Fibroblast of lung (primary cell): ENCODE results near the gene ICA1.

Source experiments
- EZH2 ChIP-seq: IDR thresholded peaks from 2 replicates; pipeline ENCODE4 v1.5.1; 2012; ENCODE audit warnings: low read length, control low read depth, mild to moderate bottlenecking; ENCODE audit errors: missing control alignments
- TF ChIP-seq, protein P1 (sequence below), 2 donors: IDR thresholded peaks in 1 of 2; conservative IDR thresholded peaks in 1 of 2; 1 replicate in 1 of 2; 2 replicates in 1 of 2; pipeline ENCODE4 v1.5.1; 2011 to 2012; ENCODE audit warnings: low read length in 2 of 2, control low read depth in 1 of 2, inconsistent platforms in 1 of 2, low read depth in 1 of 2, mild to moderate bottlenecking in 1 of 2

DNA sequence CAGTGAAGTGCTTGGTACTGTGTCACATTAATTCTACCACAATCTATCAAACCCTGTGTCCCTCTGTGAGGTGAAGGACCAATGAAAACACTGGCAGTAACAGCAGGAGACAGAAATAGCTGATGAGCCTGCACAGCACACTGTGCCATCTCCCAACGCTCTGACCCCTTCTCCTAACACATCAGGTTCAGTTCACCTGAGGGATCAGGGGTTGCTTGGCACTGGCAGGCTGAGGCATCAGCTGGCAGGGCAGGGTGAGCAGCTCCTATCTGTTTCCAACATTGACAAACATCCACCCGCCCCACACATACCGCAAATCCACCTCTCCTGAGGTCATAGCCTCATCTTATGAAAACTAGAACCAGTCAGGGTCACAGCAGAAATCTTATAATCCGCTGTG is 120.9 kb downstream of the ICA1 start:
- TF ChIP-seq, protein P1, sequence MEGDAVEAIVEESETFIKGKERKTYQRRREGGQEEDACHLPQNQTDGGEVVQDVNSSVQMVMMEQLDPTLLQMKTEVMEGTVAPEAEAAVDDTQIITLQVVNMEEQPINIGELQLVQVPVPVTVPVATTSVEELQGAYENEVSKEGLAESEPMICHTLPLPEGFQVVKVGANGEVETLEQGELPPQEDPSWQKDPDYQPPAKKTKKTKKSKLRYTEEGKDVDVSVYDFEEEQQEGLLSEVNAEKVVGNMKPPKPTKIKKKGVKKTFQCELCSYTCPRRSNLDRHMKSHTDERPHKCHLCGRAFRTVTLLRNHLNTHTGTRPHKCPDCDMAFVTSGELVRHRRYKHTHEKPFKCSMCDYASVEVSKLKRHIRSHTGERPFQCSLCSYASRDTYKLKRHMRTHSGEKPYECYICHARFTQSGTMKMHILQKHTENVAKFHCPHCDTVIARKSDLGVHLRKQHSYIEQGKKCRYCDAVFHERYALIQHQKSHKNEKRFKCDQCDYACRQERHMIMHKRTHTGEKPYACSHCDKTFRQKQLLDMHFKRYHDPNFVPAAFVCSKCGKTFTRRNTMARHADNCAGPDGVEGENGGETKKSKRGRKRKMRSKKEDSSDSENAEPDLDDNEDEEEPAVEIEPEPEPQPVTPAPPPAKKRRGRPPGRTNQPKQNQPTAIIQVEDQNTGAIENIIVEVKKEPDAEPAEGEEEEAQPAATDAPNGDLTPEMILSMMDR (conservative IDR thresholded peaks at IDR 0.05 in 1 of 2, IDR thresholded peaks at IDR 0.05 in 1 of 2; ENCODE audit: low read depth in 1 of 2, low read length in 2 of 2): no peak
- TF ChIP-seq EZH2: no peak
